ENCODE data around the gene GOT2. TPM values are rescaled to one million over a fixed set of nuclear protein-coding genes. Genes with fewer than 3 reads are reported as not detected.

Gene GOT2
- polyA plus RNA-seq, 1 of the 3 experiments (the other 2 are of a cell fraction) = 69.2 TPM

DNA sequence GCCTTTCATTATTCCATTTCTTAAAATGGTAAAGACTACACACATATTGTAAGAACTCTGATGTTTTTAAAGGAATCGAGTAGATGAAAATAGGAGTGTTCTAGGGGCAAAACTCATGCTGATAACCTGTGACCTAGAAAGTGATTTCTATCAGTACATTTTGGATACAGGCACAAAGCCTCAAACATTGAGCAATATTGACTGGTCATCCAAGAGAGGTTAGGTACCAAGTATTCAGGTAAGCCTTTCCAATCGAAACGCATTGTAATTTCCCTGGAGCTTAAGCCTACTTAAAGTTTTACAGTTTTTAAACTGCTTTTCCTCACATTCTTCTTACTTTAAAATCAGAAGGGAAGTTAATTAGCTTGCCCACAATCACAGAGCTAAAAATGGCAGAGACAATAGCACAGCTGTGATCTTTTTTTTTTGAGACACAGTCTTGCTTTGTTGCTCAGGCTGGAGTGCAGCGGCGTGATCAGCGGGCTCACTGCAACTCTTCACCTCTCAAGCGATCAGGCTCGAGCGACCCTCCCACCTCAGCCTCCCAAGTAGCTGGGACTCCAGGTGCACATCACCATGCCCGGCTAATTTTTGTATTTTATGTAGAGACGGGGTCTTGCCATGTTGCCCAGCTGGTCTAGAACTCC, 3.3 kb downstream of the GOT2 start:
- no peak for DNase-seq
- Histone ChIP-seq H3K4me2 (no peak overlapping the region), H3K9me3 (no peaks in the 10 kb centered on the region), H3K4me3 (ENCODE audit: low read depth in 2 of 2, low read length in 1 of 2) (no peak overlapping the region), H2AFZ (ENCODE audit: low read depth) (no peak overlapping the region), H3K79me2 (ENCODE audit: insufficient read depth) (peaks cover 77% of the 10 kb centered on the region), H3K36me3 (replicated peaks in 1 of 2; ENCODE audit: control insufficient read depth in 1 of 2, insufficient read depth in 2 of 2, low read length in 1 of 2) (peaks cover 4 to 9% of the 10 kb centered on the region in 2 experiments), H4K20me1 (ENCODE audit: insufficient read depth) (peaks cover 25% of the 10 kb centered on the region), H3F3A (replicated peaks; ENCODE audit: insufficient read depth) (no peaks in the 10 kb centered on the region), H3K9me2 (no peaks in the 10 kb centered on the region), H3K27me3 (ENCODE audit: insufficient read depth) (no peaks in the 10 kb centered on the region), H3K9ac (no peak overlapping the region), H3K4me1 (ENCODE audit: control insufficient read depth in 1 of 2, insufficient read depth in 2 of 2, low read depth in 1 of 2, low read length in 1 of 2) (peaks cover 0 to 6% of the 10 kb centered on the region in 2 experiments; a peak in 3 of 4 replicates), H3K27ac (ENCODE audit: low read depth in 2 of 2, low read length in 1 of 2) (no peak overlapping the region)
- ChIA-PET CTCF (interaction anchor here (0.6 kb wide), 2 partner anchors 70 to 219 kb away, joined by 3 read pairs; no protein-coding TSS in a partner anchor), POLR2A (interaction anchor here (0.6 kb wide), 1 partner anchor 304 kb away, joined by 3 read pairs; no protein-coding TSS in a partner anchor)
- WGBS (ENCODE audit: low lambda C conversion rate) = 98% methylated on average over 11 of the region's 11 CpGs
- TF ChIP-seq NFIC (IDR thresholded peaks at IDR 0.05; ENCODE audit: borderline replicate concordance) (no peak), MXI1 (IDR thresholded peaks at IDR 0.05; ENCODE audit: low read depth, low read length) (no peak)
- TF ChIP-seq, protein P1, sequence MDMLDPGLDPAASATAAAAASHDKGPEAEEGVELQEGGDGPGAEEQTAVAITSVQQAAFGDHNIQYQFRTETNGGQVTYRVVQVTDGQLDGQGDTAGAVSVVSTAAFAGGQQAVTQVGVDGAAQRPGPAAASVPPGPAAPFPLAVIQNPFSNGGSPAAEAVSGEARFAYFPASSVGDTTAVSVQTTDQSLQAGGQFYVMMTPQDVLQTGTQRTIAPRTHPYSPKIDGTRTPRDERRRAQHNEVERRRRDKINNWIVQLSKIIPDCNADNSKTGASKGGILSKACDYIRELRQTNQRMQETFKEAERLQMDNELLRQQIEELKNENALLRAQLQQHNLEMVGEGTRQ (IDR thresholded peaks at IDR 0.05; ENCODE audit: borderline replicate concordance, low read depth, low read length) = no peak

DNA sequence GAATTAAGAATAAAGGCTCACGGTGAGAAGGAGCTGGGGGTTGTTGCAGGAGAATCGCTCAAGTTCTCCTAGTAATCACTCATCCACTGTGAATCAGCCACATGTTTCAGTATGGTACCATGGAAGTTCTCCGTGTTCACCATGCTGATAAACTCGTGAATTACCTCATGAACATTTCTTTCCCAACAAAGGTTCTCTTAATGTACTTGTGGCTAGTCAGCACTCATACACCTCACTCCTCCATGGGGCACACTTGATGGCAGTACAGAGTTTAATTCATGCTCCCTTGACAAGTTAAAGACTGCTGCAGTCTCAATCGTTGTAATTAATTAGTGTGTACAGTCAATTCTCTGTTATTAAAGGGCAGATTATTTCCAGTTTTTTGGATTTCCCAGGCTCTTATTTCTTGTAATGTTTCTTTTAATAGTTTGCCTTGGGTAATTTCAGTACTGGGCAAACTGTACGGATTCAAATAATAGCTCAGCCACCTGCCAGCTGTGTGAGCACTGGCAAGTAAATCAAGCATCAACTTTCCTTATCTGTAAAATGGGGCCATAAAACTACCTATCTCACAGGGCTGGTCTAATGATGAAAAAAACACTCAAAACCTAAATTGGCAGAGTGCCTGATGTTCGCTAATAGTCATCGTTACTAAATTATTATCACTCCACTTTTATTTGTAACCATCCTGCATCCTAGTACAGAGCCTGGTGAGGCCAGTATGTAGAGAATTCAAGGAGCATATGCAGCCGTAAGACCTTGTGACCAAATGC, 6.1 kb downstream of the GOT2 start:
- Histone ChIP-seq H3K9ac (no peak overlapping the region), H3K9me3 (no peaks in the 10 kb centered on the region), H3K4me3 (ENCODE audit: low read depth in 2 of 2, low read length in 1 of 2) (no peak overlapping the region), H3K27me3 (ENCODE audit: insufficient read depth) (no peaks in the 10 kb centered on the region), H3K36me3 (replicated peaks in 1 of 2; ENCODE audit: control insufficient read depth in 1 of 2, insufficient read depth in 2 of 2, low read length in 1 of 2) (peaks cover 9 to 16% of the 10 kb centered on the region in 2 experiments), H4K20me1 (ENCODE audit: insufficient read depth) (peaks cover 25% of the 10 kb centered on the region), H2AFZ (ENCODE audit: low read depth) (no peak overlapping the region), H3K79me2 (ENCODE audit: insufficient read depth) (peaks cover 75% of the 10 kb centered on the region), H3F3A (replicated peaks; ENCODE audit: insufficient read depth) (no peaks in the 10 kb centered on the region), H3K27ac (ENCODE audit: low read depth in 2 of 2, low read length in 1 of 2) (no peak overlapping the region), H3K4me1 (ENCODE audit: control insufficient read depth in 1 of 2, insufficient read depth in 2 of 2, low read depth in 1 of 2, low read length in 1 of 2) (peaks cover 0 to 5% of the 10 kb centered on the region in 2 experiments; a peak in 3 of 4 replicates), H3K4me2 (no peak overlapping the region), H3K9me2 (no peaks in the 10 kb centered on the region)
- POLR2A ChIA-PET = no interaction called here
- no peak for DNase-seq
- 83% methylated on average over 9 of the region's 9 CpGs for WGBS (ENCODE audit: low lambda C conversion rate)
- CTCF ChIA-PET = no interaction called here
- TF ChIP-seq ELF1 (IDR thresholded peaks at IDR 0.05) (no peak), YY1 (IDR thresholded peaks at IDR 0.05; ENCODE audit: low read depth) (no peak), SMC3 (IDR thresholded peaks at IDR 0.05; ENCODE audit: low read depth, low read length) (no peak), SIN3A (IDR thresholded peaks at IDR 0.05; ENCODE audit: borderline replicate concordance, low read depth, low read length) (no peak), RAD21 (IDR thresholded peaks at IDR 0.05; ENCODE audit: low read length) (no peak), TAF1 (IDR thresholded peaks at IDR 0.05; ENCODE audit: borderline replicate concordance, low read depth, low read length) (no peak), RCOR1 (IDR thresholded peaks at IDR 0.05; ENCODE audit: low read length) (no peak), FOXM1 (IDR thresholded peaks at IDR 0.05; ENCODE audit: low read depth) (no peak), EP300 (IDR thresholded peaks at IDR 0.05; ENCODE audit: borderline replicate concordance in 1 of 2, low read depth in 1 of 2, low read length in 1 of 2) (no peak), EZH2phosphoT487 (IDR thresholded peaks at IDR 0.05; ENCODE audit: borderline replicate concordance, low read depth) (no peak), NFIC (IDR thresholded peaks at IDR 0.05; ENCODE audit: borderline replicate concordance) (no peak), FOXJ3 (CRISPR knock-in tag; IDR thresholded peaks at IDR 0.05) (no peak), JUND (IDR thresholded peaks at IDR 0.05) (no peak), MEF2A (IDR thresholded peaks at IDR 0.05; ENCODE audit: borderline replicate concordance, low read depth) (no peak), CHD2 (IDR thresholded peaks at IDR 0.05; ENCODE audit: low read length, partially characterized antibody) (no peak)
- TF ChIP-seq, protein P2, sequence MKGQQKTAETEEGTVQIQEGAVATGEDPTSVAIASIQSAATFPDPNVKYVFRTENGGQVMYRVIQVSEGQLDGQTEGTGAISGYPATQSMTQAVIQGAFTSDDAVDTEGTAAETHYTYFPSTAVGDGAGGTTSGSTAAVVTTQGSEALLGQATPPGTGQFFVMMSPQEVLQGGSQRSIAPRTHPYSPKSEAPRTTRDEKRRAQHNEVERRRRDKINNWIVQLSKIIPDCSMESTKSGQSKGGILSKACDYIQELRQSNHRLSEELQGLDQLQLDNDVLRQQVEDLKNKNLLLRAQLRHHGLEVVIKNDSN (IDR thresholded peaks at IDR 0.05; ENCODE audit: borderline replicate concordance, low read depth) = no peak
- TF ChIP-seq, protein P3, sequence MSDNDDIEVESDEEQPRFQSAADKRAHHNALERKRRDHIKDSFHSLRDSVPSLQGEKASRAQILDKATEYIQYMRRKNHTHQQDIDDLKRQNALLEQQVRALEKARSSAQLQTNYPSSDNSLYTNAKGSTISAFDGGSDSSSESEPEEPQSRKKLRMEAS (IDR thresholded peaks at IDR 0.05; ENCODE audit: low read depth) = no peak
- TF ChIP-seq, protein P4, sequence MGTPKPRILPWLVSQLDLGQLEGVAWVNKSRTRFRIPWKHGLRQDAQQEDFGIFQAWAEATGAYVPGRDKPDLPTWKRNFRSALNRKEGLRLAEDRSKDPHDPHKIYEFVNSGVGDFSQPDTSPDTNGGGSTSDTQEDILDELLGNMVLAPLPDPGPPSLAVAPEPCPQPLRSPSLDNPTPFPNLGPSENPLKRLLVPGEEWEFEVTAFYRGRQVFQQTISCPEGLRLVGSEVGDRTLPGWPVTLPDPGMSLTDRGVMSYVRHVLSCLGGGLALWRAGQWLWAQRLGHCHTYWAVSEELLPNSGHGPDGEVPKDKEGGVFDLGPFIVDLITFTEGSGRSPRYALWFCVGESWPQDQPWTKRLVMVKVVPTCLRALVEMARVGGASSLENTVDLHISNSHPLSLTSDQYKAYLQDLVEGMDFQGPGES (IDR thresholded peaks at IDR 0.05; ENCODE audit: low read depth, low read length) = no peak
- TF ChIP-seq, protein P5, sequence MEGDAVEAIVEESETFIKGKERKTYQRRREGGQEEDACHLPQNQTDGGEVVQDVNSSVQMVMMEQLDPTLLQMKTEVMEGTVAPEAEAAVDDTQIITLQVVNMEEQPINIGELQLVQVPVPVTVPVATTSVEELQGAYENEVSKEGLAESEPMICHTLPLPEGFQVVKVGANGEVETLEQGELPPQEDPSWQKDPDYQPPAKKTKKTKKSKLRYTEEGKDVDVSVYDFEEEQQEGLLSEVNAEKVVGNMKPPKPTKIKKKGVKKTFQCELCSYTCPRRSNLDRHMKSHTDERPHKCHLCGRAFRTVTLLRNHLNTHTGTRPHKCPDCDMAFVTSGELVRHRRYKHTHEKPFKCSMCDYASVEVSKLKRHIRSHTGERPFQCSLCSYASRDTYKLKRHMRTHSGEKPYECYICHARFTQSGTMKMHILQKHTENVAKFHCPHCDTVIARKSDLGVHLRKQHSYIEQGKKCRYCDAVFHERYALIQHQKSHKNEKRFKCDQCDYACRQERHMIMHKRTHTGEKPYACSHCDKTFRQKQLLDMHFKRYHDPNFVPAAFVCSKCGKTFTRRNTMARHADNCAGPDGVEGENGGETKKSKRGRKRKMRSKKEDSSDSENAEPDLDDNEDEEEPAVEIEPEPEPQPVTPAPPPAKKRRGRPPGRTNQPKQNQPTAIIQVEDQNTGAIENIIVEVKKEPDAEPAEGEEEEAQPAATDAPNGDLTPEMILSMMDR (IDR thresholded peaks at IDR 0.05) = no peak
